ENCODE measurements around the gene RFT1.
A peak's percentile ranks its signal among the peaks of the same experiment; 100 is the strongest.

RFT1 gene

GRCh38 chr3:53150247-53151085 is 20.2 kb upstream of the RFT1 start:
- DNase-seq (ENCODE audit: low read depth in 2 of 2) = no peak

GRCh38 chr3:53149699-53150098 is 19.5 kb upstream of the RFT1 start:
- DNase-seq (ENCODE audit: low read depth in 2 of 2) = no peak

- no peak for DNase-seq (ENCODE audit: low read depth in 2 of 2)
Observed at GRCh38 chr3:53149006-53149690, 18.9 kb upstream of the RFT1 start.

GRCh38 chr3:53147903-53148400 is 17.7 kb upstream of the RFT1 start:
- no peak for DNase-seq (ENCODE audit: low read depth in 2 of 2)

- DNase-seq (ENCODE audit: low read depth in 2 of 2) = no peak
Observed at GRCh38 chr3:53147151-53147902, 17.1 kb upstream of the RFT1 start.

- no peak for DNase-seq (ENCODE audit: low read depth in 2 of 2)
Observed at GRCh38 chr3:53146319-53146891, 16.2 kb upstream of the RFT1 start.

- no peak for DNase-seq (ENCODE audit: low read depth in 2 of 2)
Observed at GRCh38 chr3:53145713-53146080, 15.5 kb upstream of the RFT1 start.

- DNase-seq (ENCODE audit: low read depth in 2 of 2) = no peak
Observed at GRCh38 chr3:53144862-53145712, 14.9 kb upstream of the RFT1 start.

- DNase-seq (ENCODE audit: low read depth in 2 of 2) = no peak
Observed at GRCh38 chr3:53144446-53144845, 14.2 kb upstream of the RFT1 start.

- DNase-seq (ENCODE audit: low read depth in 2 of 2) = no peak
Observed at GRCh38 chr3:53142986-53143385, 12.8 kb upstream of the RFT1 start.

GRCh38 chr3:53140847-53141845 is 10.9 kb upstream of the RFT1 start:
- DNase-seq (ENCODE audit: low read depth in 2 of 2) = no peak

GRCh38 chr3:53139906-53140846 is 9.9 kb upstream of the RFT1 start:
- no peak for DNase-seq (ENCODE audit: low read depth in 2 of 2)

- no peak for DNase-seq (ENCODE audit: low read depth in 2 of 2)
Observed at GRCh38 chr3:53137835-53138446, 7.7 kb upstream of the RFT1 start.

GRCh38 chr3:53137221-53137620 is 7.0 kb upstream of the RFT1 start:
- DNase-seq (ENCODE audit: low read depth in 2 of 2) = no peak

GRCh38 chr3:53134631-53135232 is 4.5 kb upstream of the RFT1 start:
- peak; percentile 33 to 46 for DNase-seq (ENCODE audit: low read depth in 2 of 2)

GRCh38 chr3:53132347-53132746 is 2.1 kb upstream of the RFT1 start:
- DNase-seq (ENCODE audit: low read depth in 2 of 2) = no peak

- DNase-seq (ENCODE audit: low read depth in 2 of 2) = no peak
Observed at GRCh38 chr3:53131096-53131495, 861 bp upstream of the RFT1 start.

- no peak for DNase-seq (ENCODE audit: low read depth in 2 of 2)
Observed at GRCh38 chr3:53129344-53129743, 891 bp downstream of the RFT1 start.
